SK-N-DZ (cell line): ENCODE data around the gene MYOM3.

ENCODE experiments used
- DNase-seq: peaks from one replicate; pipeline ENCODE4 v3.0.0-alpha.2; 2015; ENCODE audit warnings: low spot score

Gene MYOM3

DNA sequence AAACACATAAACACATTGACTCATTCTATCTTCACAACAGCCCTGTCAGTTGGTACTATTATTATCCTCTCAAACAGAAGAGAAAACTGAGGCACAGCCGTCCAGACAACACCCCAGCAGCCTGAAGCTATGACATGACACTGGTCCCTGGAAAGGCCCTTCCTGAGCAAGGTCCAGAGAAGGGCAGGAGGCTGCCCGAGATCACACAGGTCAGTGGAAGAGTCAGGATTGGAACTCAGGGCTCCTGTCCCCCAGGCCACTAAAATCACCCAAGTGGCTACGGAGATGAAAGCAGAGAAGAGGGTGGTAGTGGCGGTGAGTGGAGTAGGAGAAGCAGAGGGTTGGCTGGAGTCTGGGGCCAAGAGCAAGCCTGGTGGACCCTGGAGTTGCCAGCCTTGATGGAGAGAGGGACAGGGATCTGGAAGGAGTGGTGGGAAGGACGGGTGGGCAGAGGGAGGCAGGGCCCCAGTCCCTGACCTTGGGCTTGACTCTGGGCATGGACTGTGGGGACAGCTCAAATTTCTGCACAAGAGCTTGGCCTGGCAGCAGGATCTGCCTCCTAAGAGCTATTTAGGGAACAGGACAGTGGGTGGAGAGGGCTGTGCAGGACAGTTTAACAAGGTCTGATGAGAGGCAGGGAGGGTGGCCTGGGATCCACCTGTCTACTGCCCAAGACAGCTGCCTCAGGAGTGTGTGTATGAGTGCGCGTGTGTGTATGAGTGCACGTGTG, 15.8 kb downstream of the MYOM3 start:
- no peak for DNase-seq

DNA sequence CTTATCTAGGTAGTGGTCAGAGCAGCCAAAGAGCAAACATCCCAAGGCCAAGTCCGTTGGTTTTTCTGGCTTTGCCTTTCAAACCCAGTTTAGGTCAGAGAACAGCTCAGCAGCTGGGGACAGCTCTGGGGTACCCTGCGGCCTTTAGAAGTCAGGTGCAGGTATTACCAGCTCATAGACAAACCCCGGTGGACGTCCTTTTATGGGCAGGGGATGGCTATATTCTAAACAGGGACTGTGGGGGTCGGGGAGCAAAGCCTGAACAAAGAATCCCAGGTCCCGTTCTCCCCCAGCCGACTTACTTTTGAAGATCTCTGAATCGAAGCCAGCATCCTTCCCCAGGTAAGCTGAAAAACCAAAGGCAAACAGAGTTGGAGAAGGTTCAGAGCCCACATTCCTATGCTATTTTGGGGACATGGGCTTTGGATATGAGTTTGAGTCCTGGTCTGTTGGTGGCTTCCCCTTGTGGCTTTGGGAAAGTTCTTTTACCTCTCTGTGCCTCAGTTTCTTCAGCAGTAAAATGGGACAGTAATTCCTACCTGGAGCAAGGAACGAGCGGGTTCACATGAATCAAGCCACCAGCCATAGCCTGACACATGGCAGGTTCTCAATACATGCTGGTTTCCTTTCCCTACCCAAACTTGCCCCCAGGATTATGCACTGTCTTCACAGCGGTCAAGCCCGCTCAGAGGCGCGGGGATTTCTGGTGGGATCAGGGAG, 16.6 kb downstream of the MYOM3 start:
- DNase-seq, result no peak

DNA sequence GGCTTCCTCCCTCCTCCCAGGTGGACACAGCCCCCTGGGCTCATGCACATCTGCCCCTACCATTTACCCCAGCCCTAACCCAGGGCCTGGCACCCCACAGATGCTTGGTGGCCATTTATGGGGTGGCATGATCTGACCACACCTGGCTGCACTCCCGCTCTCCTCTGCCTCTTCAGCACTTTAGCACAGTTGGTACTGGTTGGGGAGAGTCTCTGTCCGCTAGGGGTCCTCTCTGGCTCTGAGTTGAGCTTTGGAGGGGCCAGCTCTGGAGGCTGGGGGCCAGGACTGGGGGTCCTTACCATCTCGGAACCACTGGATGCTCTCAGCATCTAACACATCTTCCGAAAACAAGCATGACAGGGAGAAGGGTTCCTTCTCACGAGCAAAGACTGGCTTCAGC, 17.4 kb downstream of the MYOM3 start:
- no peak for DNase-seq

DNA sequence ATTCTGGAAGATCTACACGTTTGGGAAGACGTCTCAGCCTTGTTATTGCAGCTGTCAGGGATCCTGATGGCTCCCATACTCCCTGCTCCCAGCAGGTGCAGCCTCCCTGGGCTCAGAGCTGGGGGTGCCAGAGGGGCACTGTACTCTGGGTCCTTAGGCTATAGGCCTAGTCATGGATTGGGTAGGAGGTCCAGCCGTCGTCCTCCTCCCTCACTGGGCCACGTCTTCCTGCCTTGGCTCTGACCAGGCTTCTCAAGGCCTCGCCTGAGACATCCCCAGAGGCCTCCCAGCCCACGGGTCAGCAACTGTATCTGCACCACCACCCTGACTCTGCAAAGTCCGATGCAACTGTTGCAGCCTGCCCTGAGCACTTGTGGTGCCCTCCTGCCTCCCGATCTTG, 18.2 kb downstream of the MYOM3 start:
- DNase-seq, result no peak

DNA sequence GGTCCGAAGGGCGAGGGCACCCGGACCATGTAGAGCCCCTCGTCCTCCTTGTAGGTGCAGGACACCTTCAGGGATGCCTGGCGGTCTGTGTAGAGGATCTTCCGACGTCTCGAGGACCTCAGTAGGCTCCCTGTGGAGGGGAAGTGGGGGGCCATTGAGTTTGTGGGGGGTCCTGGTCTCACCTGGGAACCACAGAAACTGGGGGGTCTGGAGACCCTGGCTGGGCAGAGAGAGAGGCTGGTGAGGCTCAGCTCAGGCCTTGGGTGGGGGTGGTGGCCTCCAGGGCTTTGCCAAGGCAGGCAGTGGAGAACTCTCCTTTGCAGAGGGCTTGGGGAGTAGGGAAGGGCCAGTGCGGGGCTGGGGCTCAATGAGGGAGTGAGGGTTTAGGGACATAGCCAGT, 19.0 kb downstream of the MYOM3 start:
- DNase-seq, result no peak

DNA sequence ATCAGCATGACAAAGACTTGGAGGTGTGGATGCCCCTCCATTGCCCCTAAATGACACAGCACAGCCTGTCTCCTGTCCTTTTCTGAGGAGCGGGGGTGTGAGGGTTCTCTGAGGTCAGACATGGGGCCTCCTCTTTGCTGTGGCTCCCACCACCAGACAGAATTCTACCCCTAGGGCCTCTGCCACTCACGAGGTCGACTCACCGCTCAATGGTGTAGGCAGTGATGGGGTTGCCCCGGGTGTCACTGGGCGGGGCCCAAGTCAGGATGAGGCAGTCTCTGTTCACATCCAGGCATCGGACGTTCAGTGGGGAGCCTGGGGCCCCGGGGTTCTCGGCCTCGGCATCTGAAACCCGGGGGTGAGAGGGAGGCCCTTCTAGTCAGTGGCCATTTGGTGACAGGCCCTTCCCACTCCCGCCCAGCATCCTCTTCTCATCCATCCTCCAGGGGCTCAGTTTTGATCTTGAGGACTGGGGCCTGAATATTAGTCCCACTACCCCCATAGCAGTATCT, 19.9 kb downstream of the MYOM3 start:
- DNase-seq, result no peak

DNA sequence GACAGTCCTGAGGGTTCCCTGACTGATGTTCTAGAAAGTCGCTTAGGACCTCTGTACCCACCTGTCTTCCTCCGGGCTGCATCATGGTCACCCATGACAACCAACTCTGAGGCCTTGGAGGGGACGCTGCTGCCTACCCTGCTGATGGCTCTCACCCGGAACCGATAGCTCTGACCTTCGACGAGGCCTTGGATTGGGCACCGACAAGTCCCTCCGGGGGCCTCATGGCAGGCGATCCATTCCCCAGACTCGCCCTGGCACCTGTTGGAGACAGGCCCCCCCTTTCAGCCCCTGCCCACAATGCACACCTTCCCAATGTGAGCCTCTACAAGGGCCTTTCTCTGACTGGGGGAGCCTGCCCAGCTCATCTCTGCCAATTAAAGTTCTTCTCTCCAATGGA, 21.2 kb downstream of the MYOM3 start:
- DNase-seq, result no peak

DNA sequence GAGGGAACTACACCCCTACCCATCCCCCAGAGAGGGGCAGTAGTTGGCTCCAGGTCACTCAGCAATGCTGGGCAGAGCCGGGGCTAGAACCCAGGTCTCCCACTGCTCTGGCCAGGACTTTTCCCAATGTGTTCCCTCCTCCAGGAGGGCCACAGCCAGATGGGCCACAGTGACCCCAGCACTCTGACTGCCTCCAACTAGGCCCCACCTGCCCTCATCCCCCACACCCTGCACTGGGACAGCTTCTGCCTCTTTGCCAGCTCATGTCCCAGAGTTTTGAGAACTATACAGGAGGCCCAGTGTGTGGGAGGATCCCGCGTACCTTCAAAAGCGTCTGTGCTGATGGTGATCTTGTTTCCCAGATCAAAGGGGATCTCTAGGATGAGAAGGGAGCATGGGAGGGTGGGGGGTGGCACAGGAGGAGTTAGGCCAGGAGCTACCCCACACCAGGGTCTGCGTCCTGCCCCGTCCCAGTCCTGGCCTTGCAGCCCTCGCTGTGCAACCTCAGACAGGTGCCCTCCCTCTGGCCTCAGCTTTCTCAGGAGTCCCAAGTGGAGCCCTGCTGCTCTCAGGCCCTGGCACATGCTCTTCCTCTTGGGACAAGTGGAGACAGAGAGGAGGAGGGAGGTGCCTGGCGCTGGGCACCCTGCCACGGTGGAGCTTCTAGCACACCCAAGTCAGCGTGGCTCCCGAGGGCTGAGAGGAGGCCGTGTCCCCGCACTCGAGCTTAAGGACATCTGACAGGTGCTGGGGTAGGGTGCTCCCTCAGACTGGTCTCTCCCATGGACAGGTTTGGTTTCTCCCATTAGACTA, 22.0 kb downstream of the MYOM3 start:
- no peak for DNase-seq

DNA sequence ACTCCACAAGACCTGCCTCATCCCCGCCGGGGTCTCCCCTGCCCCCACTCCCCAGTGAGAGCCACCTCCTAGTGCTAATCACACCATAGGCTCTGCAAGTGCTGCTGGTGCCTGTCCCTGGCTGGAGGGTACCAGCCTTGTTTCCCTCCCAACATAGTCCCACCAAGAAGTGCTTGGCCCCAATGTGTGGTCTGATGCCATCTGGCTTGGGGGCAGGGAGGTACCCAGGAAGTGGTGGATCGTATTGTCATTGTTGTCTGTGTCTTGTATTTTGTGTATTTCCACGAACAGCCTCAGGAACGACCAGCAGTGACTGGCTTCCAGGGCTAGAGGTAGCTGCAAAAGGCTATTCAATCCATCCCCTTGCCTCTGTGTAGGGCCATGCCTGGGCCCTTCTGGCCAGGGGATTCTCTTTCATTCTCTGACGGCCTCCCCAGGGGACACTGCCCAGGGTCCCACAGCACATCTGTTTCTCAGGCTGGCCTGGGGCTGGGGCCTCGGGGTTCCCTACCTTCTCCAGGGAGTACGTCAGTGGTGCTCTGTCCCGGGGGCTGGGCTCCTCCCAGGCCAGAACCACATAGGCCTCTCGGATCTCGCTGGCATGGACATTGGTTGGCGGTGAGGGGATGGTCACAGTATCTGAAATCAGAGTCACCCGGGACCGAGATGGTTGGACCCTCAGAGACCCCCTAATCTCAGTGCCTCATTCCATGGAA, 22.8 kb downstream of the MYOM3 start:
- DNase-seq, result no peak

DNA sequence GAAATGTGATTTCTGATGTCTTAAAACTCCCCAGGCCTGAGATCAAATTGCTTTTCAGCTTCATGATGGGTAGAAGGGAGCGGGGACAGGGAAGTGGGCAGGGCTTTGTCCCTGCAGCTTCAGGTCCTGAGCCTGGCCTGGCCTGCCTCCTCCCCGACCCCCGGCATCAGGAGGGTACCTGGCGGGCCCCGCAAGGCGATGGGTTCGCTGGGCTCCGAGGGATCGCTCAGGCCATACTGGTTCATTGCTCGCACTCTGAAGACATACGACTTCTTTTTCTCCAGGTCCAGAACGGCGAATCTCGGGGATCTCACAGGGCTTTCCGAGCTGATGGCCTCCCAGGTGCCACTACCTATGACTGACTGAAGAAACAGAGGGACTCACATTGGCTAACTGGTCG, 25.5 kb downstream of the MYOM3 start:
- no peak for DNase-seq

DNA sequence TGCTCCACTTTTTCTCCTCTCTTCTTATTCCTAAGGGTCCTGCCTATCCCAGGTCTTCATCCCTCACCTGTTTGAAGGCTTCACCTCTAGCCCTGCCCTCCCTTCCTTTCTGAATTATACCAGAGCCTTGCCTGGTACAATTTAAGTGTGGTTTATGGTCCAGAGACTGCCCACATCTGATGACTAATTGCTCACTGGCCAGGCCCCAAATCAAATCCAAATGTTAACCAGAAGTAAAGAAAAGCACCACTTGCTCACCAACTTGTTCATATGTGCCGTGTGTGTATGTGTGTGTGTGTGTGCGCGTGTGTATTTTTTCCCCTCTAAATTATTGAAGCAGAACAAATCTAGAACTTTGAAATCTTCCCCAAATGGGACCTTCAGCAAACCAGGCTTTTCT, 26.4 kb downstream of the MYOM3 start:
- no peak for DNase-seq

DNA sequence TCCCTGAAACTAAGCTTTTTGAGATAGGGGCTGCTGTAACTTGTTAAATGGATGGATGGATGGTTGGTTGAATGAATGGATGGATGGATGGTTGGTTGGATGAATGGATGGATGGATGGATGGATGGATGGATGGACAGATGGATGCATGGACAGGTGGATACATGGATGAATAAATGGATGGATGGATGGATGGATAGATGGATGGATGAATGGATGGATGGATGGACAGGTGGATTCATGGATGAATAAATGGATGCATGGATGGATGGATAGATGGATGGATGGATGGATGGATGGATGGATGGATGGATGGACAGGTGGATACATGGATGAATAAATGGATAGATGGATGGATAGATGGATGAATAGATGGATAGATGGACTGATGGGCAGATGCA, 26.9 kb downstream of the MYOM3 start:
- DNase-seq, result no peak

DNA sequence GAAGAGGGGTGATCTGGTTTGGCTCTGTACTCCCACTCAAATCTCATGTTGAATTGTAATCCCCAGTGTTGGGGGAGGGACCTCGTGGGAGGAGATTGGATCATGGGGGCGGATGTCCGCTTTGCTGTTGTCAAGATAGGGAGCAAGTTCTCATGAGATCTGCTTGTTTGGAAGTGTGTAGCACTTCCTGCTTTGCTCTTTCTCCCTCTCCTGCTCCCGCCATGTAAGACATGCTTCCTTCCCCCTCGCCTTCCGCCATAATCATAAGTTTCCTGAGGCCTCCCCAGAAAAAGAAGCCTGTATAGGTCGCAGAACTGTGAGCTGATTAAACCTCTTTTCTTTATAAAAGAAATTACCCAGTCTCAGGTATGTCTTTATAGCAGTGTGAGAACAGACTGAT, 27.9 kb downstream of the MYOM3 start:
- no peak for DNase-seq

DNA sequence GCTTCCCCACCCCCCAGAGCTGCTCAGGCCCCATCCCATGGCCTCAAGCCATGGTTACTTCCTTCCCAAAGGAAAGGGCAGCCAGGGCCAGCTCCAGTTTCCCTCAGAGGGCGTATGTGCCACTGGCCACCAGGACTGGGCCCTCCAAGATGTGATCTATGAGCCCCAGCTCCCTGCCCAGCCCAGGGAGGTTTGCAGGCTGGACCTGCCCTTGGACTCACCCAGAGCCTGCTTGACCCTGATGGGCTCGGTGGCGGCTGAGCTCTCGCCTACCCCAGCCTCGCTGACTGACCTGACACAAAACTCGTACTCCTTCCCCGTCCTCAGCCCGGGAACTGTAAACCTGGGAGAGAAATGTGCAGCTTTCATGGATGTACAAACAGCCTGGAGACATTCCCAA, 29.6 kb downstream of the MYOM3 start:
- DNase-seq, result no peak

DNA sequence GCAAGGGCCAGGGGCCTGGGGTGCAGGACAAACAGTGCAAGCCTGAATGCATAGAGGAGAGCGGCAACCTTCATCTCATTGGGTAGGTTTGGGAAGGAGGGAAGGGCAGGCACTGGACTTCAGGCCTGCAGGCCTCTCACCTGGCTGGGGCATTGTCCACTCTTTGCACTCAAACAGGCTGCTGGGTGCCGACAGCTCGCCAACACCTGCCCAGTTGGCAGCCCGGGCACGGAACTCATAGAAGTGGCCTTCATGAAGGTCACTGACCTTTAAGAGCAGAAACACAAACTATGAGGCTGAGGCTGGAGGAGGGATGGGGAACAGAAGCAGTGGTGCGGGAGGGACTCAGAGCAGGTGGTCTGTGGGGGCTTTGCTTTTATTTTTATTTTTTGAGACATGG, 30.7 kb downstream of the MYOM3 start:
- DNase-seq, result no peak

DNA sequence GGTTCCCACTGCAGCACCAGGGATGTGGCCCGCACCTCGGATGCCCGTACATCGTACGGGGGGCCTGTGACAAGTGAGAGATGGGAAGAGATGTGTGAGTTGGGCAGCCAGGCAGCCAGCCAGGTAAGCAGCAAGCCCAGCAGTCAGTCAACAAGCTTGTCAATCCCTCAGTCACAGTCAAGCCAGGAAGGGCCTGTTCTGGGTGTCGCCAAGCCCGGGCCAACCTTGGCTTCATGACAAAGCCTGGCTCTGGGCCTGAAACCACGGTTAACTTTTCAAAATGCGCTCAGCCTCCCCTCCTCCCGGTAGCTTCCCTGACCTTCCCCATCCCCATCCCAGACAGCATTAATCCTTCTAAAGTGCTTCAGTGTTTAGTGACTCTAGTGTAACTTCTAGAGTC, 31.8 kb downstream of the MYOM3 start:
- no peak for DNase-seq

DNA sequence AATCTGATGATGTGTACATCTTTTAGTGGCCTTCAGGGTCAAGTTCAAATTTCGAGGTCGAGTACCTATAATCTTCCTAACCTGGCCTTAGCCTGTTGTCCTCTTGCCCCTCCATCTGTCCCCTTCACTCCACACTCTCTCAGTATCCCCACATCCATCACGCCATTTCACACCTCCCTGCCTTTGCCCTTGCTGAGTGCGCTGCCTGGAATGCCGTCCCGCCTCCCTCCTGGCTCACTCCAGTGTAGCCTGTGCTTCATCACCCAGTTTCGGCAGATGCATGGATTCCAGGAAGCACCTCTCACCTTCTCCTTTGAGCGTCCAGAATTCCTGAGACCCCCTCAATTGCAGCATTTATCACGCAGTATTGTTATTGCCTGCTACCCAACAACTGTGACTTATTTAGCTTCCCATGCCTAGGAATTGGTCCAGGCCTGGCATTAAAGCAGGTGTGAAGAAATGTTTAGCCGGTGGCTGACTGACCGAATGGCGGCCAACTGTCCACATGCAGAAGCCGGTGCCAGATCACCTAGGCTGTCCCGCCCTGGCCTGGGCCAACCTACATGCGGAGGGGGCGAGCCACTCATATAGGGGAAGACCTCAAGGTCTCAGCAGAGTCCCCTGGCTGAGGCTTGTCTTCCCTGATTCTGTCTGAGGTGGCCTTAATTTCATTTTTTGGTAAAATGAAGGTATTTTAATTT, 34.5 kb downstream of the MYOM3 start:
- DNase-seq, result no peak

DNA sequence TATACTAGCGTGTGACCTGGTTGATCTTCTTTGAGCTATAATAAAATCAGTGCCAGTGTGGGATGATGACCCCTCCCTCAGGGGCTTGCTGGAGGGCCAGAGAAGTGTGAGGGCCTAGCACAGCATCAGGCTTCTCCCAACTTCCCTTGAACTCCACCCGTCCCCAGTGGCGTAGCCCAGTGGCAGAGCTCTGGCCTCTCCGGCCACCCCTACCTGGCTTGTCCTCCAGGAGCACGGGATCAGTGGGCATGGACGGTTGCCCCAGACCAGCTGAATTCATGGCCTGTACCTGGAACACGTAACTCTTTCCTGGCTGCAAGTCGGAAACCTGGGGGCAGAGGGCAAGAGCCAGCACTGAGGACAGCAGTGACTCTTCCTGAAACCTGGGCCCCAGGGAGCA, 36.0 kb downstream of the MYOM3 start:
- no peak for DNase-seq

DNA sequence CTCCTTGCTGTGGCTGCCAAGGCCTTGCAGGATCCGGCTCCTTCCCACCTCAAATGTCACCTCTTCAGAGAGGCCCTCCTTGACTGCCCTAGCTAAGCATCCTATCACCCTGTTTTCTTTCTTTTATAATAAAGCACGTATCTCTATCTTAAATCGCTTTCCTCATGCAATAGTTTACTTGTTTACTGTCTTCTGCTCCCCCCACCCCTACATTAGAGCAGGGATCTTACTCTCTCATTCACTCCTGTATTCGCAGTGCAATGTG, 36.4 kb downstream of the MYOM3 start:
- no peak for DNase-seq

DNA sequence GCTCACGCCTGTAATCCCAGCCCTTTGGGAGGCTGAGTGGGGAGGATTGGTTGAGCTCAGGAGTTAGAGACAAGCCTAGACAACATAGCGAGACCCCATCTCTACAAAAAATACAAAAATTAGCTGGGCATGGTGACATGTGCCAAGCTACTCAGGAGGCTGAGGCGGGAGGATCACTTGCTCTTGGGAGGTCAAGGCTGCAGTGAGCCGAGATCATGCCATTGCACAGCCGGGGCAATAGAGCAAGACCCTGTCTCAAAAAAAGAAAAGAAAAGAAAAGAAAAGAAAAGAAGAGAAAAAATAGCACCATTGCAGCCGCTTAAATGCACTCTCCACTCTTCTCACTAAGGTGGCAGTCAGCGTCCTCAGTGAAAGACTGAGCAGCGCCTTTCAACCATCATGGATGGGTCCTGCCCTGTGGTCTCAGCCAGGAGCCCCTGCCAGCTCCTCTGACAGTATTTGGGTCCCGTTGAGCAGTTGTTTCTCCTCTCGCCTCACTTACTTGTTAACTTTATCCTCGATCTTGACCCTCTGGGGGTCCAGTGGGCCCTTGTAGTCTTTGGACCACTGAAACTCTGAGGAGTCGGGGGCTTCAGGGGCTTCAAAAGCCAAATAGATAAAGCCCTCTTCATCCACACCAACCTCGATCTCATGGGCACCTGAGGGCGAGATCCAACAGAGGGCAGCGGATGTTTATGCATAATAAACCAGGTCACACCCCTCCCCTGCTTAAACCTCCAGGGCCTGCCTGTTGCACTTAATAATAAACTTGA, 36.9 kb downstream of the MYOM3 start:
- DNase-seq, result no peak

DNA sequence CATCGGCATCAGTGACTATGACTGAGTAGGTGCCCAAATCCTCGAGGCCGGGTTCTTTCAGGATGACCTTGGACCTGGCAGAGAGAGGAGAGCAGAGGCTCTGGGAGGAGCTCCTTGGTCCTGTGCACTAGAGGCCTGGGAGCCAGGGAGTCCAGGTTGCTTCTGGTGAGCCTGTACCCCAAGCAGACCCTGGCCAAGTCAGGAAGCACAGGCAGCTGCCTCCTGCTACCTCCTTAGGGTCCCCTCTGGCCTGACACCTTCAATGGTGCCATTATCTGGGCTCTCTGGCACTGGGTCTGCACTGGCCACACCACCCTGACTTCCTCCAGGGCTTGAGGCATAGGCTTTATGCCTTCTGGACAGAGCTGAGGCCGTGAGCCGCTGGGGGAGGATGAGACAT, 37.7 kb downstream of the MYOM3 start:
- DNase-seq, result no peak
